ENCODE measurements around the gene FRMD6. TPM values are rescaled to one million over a fixed set of nuclear protein-coding genes. Genes with fewer than 3 reads are reported as not detected.

Gene FRMD6
- total RNA-seq, 4 donors from 2014 or later: 97.4 to 199 (median 134) TPM

GRCh38 chr14:51638071-51638944 lies 13.4 kb upstream of the FRMD6 start:
- Histone ChIP-seq H3K4me1 (no peaks in the 10 kb centered on the region), H3K9me3 (no peaks in the 10 kb centered on the region), H3K4me3 (no peak overlapping the region), H3K27me3 (no peaks in the 10 kb centered on the region), H3K27ac (no peak overlapping the region), H3K36me3 (no peaks in the 10 kb centered on the region)
- no peak for DNase-seq
- intact Hi-C loops (cut with DNase I; ENCODE audit: low total_unique reads): no loop called here
- TF ChIP-seq CTCF (IDR thresholded peaks at IDR 0.05) (no peak), POLR2A (IDR thresholded peaks at IDR 0.05) (no peak)

DNA sequence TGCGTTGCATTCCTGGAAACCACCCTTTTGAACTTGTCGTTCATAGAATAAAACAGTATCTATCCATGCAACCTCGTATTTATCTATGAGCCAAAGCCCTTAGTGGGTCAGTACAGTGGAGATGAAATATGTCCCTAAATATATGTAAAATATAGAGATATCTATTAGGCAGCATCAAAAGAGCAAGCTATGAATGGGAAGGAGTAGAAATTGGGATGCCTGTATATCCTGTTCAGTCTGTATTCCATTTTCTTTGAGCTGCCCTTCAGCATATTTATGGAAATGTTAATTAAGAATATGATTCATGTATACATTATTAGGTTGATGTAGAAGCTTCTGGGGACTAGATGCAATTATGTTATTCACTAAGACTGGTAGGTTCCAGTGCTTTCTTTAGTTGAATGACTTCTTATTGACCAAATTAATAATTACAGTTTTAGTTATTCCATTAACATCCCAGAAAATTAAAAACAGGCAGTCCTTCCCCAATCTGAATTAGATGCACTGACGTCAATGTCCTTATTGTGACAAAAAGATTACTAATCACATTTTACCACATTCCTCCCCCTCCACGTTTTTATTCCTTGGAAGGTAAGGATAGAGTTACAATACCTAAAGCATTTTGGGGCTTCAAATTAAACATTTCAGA lies 11.9 kb upstream of the FRMD6 start:
- intact Hi-C loops (cut with DNase I; ENCODE audit: low total_unique reads): no loop called here
- DNase-seq: no peak
- H3K36me3 ChIP-seq: no peaks in the 10 kb centered on the region
- H3K9me3 ChIP-seq: no peaks in the 10 kb centered on the region
- no peak for TF ChIP-seq POLR2A (IDR thresholded peaks at IDR 0.05)
- no peak for TF ChIP-seq CTCF (IDR thresholded peaks at IDR 0.05)
- peaks cover 0 to 7% of the 10 kb centered on the region in 2 donors for H3K4me1 ChIP-seq
- no peak overlapping the region for H3K27ac ChIP-seq
- no peak overlapping the region for H3K4me3 ChIP-seq
- no peaks in the 10 kb centered on the region for H3K27me3 ChIP-seq

GRCh38 chr14:51643140-51643539 lies 8.6 kb upstream of the FRMD6 start:
- no peak for TF ChIP-seq POLR2A (IDR thresholded peaks at IDR 0.05)
- TF ChIP-seq CTCF (IDR thresholded peaks at IDR 0.05): no peak
- Histone ChIP-seq H3K9me3 (no peaks in the 10 kb centered on the region), H3K27ac (peak overlapping the region in 1 of 2 donors; percentile 49), H3K4me3 (no peak overlapping the region), H3K4me1 (peaks cover 0 to 7% of the 10 kb centered on the region in 2 donors), H3K27me3 (no peaks in the 10 kb centered on the region), H3K36me3 (no peaks in the 10 kb centered on the region)
- intact Hi-C loops (cut with DNase I; ENCODE audit: low total_unique reads): no loop called here
- DNase-seq: no peak

- no peak for DNase-seq
- TF ChIP-seq POLR2A (IDR thresholded peaks at IDR 0.05) (no peak), CTCF (IDR thresholded peaks at IDR 0.05) (no peak)
- Histone ChIP-seq H3K4me1 (peaks cover 0 to 7% of the 10 kb centered on the region in 2 donors), H3K4me3 (no peak overlapping the region), H3K9me3 (no peaks in the 10 kb centered on the region), H3K27ac (peak overlapping the region in 1 of 2 donors; percentile 49), H3K27me3 (no peaks in the 10 kb centered on the region), H3K36me3 (no peaks in the 10 kb centered on the region)
- intact Hi-C loops (cut with DNase I; ENCODE audit: low total_unique reads): no loop called here
Observed at GRCh38 chr14:51644217-51644933, 7.3 kb upstream of the FRMD6 start.

All from uterus (tissue), 4 donors.